ENCODE results near the gene NFX1.

The NFX1 gene

DNA sequence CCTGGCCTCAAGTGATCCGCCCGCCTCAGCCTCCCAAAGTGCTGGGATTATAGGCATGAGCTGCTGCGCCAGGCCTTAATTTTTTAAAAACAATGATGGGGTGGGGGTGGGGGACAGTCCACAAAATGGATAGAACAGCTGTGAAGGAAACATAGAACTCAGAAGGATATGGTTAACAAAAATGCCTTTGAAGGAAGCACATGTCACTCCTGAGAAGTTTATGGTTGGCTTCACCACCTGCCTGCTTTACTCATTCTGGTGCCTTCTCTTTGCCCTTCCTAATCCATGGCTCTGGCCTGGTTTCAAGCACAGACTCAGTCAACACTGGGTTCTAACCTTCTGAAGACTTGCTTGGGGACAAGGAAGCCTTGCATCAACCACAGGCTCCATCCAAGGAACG is 36.1 kb upstream of the NFX1 start:
- TF ChIP-seq CTCF (IDR thresholded peaks at IDR 0.05; ENCODE audit: low read depth, low read length, missing control alignments), result no peak
- H3K4me3 ChIP-seq (ENCODE audit: low read depth, low read length), result no peak overlapping the region
- H3K27ac ChIP-seq, result no peak overlapping the region
- in situ Hi-C loops (cut with HindIII; ENCODE audit: low pct_ligation_motif_present, low sequenced_read_pairs), result no loop called here
- no peak for DNase-seq
- no peaks in the 10 kb centered on the region for H3K27me3 ChIP-seq (replicated peaks)
- peaks cover 46% of the 10 kb centered on the region for H3K36me3 ChIP-seq (replicated peaks)

DNA sequence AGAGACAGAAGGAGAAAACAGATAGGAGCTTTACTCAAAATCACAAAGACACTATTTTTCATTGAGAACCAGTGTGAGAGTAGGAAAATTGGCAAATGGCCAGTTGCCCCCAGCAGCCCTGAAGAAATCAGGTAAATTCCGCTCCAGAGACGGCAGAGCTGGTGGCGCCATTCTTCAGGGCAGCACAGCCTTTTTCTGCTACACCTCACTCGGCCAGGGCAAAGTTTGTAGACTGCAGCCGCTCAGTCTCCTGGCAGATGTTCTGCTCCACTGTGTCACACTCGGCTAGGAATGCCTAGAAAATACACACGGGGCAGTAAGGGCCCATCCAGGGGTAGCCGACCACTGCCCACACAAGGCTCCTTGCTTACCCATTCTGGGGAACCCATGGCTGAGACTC is 35.3 kb upstream of the NFX1 start:
- no peak for DNase-seq
- TF ChIP-seq CTCF (IDR thresholded peaks at IDR 0.05; ENCODE audit: low read depth, low read length, missing control alignments), result no peak
- peaks cover 52% of the 10 kb centered on the region for H3K36me3 ChIP-seq (replicated peaks)
- no peak overlapping the region for H3K27ac ChIP-seq
- no peaks in the 10 kb centered on the region for H3K27me3 ChIP-seq (replicated peaks)
- H3K4me3 ChIP-seq (ENCODE audit: low read depth, low read length), result no peak overlapping the region
- in situ Hi-C loops (cut with HindIII; ENCODE audit: low pct_ligation_motif_present, low sequenced_read_pairs), result no loop called here

DNA sequence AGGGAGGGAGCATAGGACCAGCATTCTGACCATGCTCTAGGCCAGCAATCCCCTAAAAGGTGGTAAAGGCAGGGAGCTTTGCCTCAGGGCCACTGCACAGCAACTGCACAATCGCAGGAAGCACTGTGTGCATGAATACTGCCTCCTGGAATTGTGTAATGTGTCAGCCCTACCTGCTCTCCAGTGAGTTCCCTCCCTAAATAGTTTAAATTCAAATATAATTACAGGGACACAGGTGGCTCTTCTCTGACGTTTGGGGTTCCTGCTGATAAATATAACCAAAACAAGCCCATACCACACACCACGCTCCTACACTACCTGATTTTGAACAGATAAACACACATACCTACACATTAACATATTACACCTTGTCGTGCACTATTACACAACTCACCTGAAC is 34.8 kb upstream of the NFX1 start:
- H3K27me3 ChIP-seq (replicated peaks), result no peaks in the 10 kb centered on the region
- no peak for DNase-seq
- peaks cover 54% of the 10 kb centered on the region for H3K36me3 ChIP-seq (replicated peaks)
- in situ Hi-C loops (cut with HindIII; ENCODE audit: low pct_ligation_motif_present, low sequenced_read_pairs), result no loop called here
- no peak overlapping the region for H3K4me3 ChIP-seq (ENCODE audit: low read depth, low read length)
- H3K27ac ChIP-seq, result no peak overlapping the region
- no peak for TF ChIP-seq CTCF (IDR thresholded peaks at IDR 0.05; ENCODE audit: low read depth, low read length, missing control alignments)

DNA sequence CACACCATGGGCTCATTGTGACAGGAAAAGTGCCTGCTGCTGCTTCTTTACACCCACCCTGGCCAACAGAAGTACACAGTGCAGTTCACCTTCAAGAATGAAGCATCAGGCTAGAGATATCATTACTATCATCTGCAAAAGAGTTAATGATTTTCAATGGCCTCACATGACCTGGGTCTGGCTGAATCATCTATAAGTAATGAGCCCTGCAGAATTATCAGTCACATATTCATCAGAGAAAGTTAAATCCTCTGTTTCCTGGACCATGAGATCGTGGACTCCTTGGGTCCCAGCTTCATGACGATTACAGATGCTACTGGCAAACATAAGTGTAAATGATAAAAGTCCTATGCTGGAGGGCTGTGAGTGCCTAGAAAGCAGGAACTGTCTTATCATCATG is 34.1 kb upstream of the NFX1 start:
- Histone ChIP-seq H3K27me3 (replicated peaks) (no peaks in the 10 kb centered on the region), H3K36me3 (replicated peaks) (peaks cover 60% of the 10 kb centered on the region), H3K4me3 (ENCODE audit: low read depth, low read length) (no peak overlapping the region), H3K27ac (no peak overlapping the region)
- TF ChIP-seq CTCF (IDR thresholded peaks at IDR 0.05; ENCODE audit: low read depth, low read length, missing control alignments), result no peak
- in situ Hi-C loops (cut with HindIII; ENCODE audit: low pct_ligation_motif_present, low sequenced_read_pairs), result no loop called here
- DNase-seq, result no peak

DNA sequence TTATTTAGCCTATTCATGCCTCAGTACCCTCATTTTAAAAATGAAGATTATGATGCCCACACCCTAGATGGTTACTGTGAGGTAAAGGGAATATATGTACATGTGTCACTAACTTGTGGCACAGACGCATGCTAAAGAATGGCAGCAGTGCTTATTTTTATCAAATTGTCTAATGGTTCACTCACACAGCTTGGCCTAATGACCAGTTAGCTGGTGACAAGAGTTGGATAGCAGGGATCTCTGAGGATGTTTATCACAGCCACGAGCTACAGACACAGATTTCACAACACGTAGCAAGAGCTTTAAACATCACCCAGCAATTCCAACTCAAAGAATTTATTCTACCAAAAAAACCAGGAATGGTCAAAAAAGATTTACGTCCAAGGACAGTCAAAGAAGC is 33.0 kb upstream of the NFX1 start:
- Histone ChIP-seq H3K36me3 (replicated peaks) (peaks cover 66% of the 10 kb centered on the region), H3K27ac (no peak overlapping the region), H3K27me3 (replicated peaks) (no peaks in the 10 kb centered on the region), H3K4me3 (ENCODE audit: low read depth, low read length) (no peak overlapping the region)
- TF ChIP-seq CTCF (IDR thresholded peaks at IDR 0.05; ENCODE audit: low read depth, low read length, missing control alignments), result no peak
- in situ Hi-C loops (cut with HindIII; ENCODE audit: low pct_ligation_motif_present, low sequenced_read_pairs), result no loop called here
- DNase-seq, result no peak

- H3K36me3 ChIP-seq (replicated peaks), result peaks cover 43% of the 10 kb centered on the region
- in situ Hi-C loops (cut with HindIII; ENCODE audit: low pct_ligation_motif_present, low sequenced_read_pairs), result no loop called here
- no peaks in the 10 kb centered on the region for H3K27me3 ChIP-seq (replicated peaks)
- H3K27ac ChIP-seq, result no peak overlapping the region
- no peak for DNase-seq
- TF ChIP-seq CTCF (IDR thresholded peaks at IDR 0.05; ENCODE audit: low read depth, low read length, missing control alignments), result no peak
- H3K4me3 ChIP-seq (ENCODE audit: low read depth, low read length), result no peak overlapping the region
Measured at GRCh38 chr9:33260372-33260771, 29.9 kb upstream of the NFX1 start.

Measured in brain microvascular endothelial cell (primary cell).